NCI-H2107 treated with DMSO at 0.1 percent for 48 hours (cell line): ENCODE measurements around the gene MRAP.
"Not testable (repeated sequence)": the region's sequence is repeated elsewhere in the genome, so short reads cannot be mapped to it uniquely, and the experiment has no call there.

Source experiments
- DNase-seq: peaks from one replicate; lab custom pipeline; 2025; ENCODE audit not compliant: unreplicated experiment; lab: John Stamatoyannopoulos, UW

Gene MRAP

GRCh38 chr21:32298658-32299081, at the start of gene MRAP:
TSS of gene MRAP (plus strand) at chr21:32298855. CDS start at chr21:32298972, 117 bp downstream.
- no peak for DNase-seq

GRCh38 chr21:32249511-32250280, 49.0 kb upstream of the MRAP start:
- DNase-seq, result no peak

DNA sequence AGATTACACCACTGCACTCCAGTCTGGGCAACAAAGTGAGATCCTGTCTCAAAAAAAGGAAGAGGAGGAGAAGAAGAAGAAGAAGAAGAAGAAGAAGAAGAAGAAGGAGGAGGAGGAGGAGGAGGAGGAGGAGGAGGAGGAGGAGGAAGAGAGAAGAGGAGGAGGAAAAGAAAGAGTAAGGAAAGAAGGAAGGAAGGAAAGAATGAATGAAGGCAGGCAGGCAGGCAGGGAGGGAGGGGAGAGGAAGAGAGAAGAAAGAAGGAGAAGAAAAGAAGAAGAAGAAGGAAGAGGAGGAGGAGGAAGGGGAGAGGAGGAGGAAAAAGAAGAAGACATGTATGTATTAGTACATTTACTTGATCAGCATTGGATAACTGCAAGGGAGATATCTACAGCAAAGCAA, 46.5 kb upstream of the MRAP start:
- DNase-seq, result no peak

- no peak for DNase-seq
Observed at GRCh38 chr21:32253215-32253641, 45.4 kb upstream of the MRAP start.

DNA sequence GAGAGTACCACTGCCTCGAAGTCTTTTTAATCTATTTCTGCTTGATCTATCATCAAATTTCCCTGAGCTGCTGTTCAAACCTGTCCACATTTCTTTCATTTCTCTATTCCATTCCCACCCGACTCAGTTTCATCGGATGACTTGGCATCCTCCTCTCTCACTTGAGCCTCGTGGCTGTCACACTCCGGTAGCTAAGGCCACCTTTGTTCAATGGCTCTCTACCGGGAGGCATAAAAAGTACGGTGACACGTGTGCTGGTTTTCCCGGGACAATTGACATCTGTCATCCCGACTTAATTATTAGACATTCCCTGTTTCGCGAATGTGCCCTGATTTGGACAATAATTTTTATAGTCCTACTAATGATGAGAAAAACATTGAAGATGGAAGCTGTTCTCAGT, 42.4 kb upstream of the MRAP start:
- no peak for DNase-seq

DNA sequence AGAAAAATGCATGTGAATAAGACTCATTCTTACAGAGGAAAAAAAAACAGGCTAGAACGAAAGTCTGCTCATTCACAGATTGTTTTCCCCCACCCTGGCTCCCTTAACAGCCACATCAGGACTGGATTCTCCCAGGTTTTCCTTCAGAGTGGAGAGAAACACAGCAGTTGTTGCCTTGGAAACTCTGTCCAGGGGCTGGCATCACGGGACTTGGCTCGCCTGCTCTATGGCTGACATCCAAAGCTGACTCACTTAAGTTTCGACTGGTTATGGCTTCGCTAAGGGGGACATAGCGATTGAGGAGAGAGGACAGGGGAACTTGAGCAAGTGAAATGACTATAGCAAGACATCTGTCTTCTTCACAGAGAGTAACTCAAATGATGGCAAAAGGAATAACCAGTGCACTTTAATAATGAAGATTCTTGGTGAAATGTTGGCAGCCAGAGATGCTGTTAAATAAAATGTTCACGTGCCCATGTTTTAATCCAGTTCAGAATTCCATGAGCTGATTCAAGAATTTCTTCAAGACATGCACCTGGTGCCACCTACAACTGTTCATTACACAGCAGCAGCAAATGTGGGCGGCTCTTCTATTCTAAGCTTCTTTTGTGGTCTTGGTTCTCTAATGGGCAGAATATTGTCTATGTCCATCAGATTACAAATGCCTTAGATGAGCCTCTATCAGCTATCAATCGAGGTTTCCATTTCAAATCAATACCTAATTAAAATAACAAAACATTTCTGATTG, 41.6 kb upstream of the MRAP start:
- DNase-seq, result peak; percentile 17

DNA sequence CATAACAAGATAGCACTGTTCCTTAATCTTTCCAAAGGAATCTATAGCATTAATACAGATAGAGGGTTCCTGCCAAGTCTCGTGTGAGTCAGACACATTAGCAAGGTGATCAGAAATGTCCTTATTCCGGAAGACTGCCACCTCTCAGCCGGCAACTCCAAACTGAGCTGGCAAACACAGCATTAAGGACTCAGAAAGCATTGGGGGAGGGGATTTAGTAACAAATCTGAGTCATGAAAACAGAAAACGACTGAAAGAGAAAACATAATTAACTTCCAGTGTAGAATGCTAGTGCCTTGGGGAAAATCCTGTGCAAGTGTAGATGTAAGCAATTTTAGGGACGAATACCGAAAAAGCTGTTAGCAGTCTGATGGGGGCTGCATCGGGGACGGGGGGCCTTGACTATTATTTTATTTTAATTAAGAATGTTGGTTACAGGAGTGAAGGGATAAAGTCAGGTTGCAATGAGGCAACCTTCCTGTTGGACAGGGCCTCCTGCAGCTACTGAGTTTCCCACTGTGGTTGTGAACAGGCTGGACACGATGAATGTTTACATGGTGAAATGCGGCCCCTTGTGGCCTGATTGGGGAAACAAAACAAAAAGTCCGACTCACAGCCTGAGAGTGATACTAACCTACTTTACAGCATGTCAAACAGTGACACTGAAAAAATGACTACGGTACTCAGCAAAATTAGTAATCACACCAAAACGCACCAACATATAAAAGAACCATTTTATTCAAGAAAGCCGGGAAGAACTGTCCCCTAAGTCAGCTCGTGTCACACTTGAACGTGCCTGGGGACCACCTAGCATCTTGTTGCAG, 40.5 kb upstream of the MRAP start:
- DNase-seq, result peak; percentile 82

DNA sequence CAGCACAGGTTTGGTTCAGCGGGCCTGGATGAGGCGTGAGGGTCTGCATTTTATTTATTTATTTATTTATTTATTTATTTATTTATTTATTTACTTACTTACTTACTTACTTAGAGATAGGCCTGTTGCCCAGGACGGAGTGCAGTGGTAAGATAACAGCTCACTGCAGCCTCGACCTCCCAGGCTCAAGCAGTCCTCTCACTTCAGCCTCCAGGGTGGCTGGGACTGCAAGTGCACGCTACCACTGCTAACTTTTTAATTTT, 39.9 kb upstream of the MRAP start:
- DNase-seq, result not testable (repeated sequence)

DNA sequence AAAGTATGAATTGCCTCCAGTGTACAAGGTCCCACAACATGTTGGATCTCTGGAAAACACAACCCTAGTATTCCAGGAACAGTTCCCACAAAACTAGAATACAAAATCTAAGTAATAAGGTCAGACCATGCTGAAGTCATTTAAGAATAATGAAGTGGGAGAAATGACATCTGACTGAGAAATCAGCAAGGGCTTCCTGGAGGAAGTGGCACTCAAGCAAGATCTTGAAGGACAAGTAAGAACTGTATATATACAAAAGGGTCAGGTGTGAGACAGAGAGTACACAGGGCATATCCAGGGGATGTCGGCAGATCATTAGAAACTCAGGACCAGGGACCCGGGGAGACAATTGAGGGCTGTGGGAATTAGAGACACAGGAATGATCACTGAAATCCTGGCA, 38.5 kb upstream of the MRAP start:
- DNase-seq, result no peak

DNA sequence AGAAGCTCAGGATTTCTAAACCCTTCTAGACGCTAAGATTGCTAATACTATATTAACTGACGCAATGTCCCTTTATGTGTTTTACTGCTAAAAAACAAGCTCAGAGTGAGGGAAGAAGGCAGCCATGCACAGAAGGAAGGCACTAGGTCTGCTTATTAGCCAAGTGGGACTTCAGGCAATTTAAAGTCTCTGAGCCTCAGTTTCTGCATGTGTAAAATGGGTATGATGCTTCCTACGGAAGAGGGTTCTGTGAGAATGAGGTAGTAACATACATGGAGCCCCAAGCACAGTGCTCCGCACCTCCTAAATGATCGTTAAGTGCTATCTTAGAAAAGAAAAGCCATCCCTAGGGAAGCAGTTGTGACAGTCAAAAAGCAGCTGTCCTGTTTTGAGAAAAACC, 36.7 kb upstream of the MRAP start:
- no peak for DNase-seq

DNA sequence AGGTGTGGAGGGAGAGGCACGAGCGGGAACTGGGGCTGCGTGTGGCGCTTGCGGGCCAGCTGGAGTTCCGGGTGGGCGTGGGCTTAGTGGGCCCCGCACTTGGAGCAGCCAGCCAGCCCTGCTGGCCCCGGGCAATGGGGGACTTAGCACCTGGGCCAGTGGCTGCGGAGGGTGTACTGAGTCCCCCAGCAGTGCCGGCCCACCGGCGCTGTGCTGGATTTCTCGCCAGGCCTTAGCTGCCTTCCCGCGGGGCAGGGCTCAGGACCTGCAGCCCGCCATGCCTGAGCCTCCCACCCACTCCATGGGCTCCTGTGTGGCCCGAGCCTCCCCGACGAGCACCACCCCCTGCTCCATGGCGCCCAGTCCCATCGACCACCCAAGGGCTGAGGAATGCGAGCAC, 33.3 kb upstream of the MRAP start:
- not testable (repeated sequence) for DNase-seq

- DNase-seq, result no peak
Observed at GRCh38 chr21:32270748-32271147, 27.9 kb upstream of the MRAP start.

DNA sequence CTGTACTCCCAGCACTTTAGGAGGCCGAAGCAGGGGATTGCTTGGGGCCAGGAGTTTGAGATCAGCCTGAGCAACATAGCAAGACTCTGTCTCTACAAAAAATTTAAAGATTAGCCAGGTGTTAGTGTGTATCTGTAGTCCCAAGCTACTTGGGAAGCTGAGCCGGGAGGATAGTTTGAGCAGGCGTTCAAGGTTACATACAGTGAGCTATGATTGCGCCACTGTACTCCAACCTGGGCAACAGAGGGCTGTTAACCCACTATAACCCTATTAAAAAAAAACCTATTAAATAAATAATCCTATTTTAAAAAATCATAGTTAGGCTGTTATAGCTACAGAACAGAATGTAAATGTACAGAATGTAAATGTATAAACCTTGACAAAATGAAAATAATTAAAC, 22.0 kb upstream of the MRAP start:
- DNase-seq, result no peak

DNA sequence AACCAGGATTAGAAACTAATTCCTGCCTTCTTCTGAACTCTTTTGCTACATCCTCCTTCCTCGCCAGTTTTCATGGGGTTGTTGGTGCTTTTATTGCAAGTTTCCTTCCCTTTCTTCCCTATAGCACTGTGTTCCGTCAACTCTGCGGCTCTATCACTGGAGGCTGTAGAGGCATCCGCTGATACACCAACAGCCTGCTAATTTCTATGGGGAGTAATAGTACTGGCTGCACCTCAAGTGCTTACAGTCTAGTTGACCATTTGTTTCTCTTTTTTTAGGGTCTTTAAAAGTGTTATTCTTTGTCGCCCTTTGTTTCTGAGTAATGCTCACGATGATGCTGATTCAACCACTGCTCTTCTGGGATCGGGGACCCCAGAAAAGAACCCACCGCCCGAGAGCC, 20.6 kb upstream of the MRAP start:
- no peak for DNase-seq

GRCh38 chr21:32278518-32279376, 19.9 kb upstream of the MRAP start, which contains the start of gene MIS18A:
TSS of gene MIS18A (minus strand) at chr21:32279049. CDS start at chr21:32279014, 35 bp downstream.
- peak; percentile 97 for DNase-seq

- DNase-seq, result no peak
Observed at GRCh38 chr21:32279377-32279680, 19.3 kb upstream of the MRAP start.

DNA sequence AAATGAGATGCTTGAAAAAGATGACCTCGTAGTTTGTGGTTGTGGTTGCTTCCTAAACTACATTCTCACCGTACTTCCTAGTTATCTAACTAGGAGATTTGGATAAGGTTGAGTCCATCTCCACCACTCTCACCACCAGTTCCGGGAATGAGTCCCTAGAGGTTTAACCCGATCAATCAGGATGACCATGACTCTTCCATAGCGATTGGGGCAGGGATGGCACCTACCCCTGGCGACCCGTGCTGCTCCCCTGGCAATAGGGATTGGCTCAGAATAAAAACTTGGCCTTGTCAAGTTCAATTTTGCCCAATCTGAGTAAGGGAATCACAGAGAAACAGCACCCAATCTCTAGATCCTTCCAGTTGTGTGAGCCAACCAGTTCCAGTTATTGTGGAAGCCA, 17.1 kb upstream of the MRAP start:
- no peak for DNase-seq

- no peak for DNase-seq
Observed at GRCh38 chr21:32282992-32283391, 15.7 kb upstream of the MRAP start.

DNA sequence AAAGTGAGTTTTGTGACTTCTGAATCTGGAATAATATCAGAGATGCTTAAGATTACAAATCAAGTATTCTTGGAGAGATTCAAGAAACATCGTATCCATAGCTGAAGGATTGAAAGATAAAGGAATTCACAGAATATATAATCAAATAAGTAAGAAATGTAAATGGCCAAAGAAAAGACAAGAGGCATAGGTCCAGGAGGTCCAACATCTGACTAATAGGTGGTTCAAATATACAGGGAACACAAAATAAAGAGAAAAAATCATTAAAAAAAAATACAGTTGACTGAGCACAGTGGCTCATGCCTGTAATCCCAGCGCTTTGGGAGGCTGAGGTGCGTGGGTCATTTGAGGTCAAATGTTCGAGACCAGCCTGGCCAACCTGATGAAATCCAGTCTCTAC, 13.2 kb upstream of the MRAP start:
- DNase-seq, result no peak

GRCh38 chr21:32297449-32297848, 1.2 kb upstream of the MRAP start:
- DNase-seq, result no peak

DNA sequence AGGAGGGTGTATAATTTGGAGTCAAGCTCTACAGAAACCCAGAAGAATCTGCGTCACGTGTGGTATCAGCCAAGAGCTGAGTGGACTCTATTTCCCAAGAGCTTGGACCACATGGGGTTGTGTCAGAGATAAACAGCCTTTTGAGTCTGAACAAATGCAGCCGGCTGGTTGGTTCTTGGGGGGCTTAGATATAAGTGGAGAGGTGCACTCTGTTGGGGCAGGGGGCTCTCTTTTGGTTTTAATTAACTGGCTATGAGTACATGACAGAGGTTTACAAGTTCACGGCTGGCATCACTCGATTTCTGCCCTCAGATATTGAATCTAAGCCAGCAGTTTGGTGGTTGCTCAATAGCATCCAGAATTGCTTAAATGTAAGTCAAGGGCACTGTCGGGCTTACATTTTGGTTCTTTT, 501 bp upstream of the MRAP start:
- no peak for DNase-seq
